ENCODE data around the gene BANK1. TPM values are rescaled to one million over a fixed set of nuclear protein-coding genes. Genes with fewer than 3 reads are reported as not detected.

Gene BANK1
- total and polyA plus RNA-seq, 2 of the 8 experiments (the other 6 are each of a cell fraction or from before 2014, with no cell fraction given), result 0.59 to 0.93 TPM

GRCh38 chr4:101801958-101802357, 11.4 kb downstream of the BANK1 start:
- Histone ChIP-seq H2BK15ac (ENCODE audit: low read length) (no peak overlapping the region), H2BK120ac (replicated peaks; ENCODE audit: low read depth, low read length) (no peak overlapping the region), H3K4me1 (replicated peaks in 1 of 4; ENCODE audit: control insufficient read depth in 3 of 4, insufficient read depth in 4 of 4, low read length in 3 of 4) (no peaks in the 10 kb centered on the region), H2BK12ac (ENCODE audit: low read depth, low read length) (no peak overlapping the region), H3K27me3 (replicated peaks in 1 of 4; ENCODE audit: control insufficient read depth in 3 of 4, extremely low read depth in 1 of 4, insufficient read depth in 3 of 4, low read length in 3 of 4) (no peaks in the 10 kb centered on the region), H3K23ac (ENCODE audit: insufficient read length) (no peak overlapping the region), H4K91ac (replicated peaks; ENCODE audit: insufficient read length, low read length) (no peak overlapping the region), H3K9ac (replicated peaks in 1 of 4; ENCODE audit: extremely low read depth in 1 of 4, low read depth in 3 of 4, low read length in 3 of 4) (no peak overlapping the region), H4K5ac (ENCODE audit: insufficient read length, low read depth, low read length) (no peak overlapping the region), H3K23me2 (ENCODE audit: low read depth, low read length) (no peaks in the 10 kb centered on the region), H3K9me3 (ENCODE audit: insufficient read depth in 2 of 2, low read depth in 1 of 2, low read length in 1 of 2) (no peaks in the 10 kb centered on the region), H3K14ac (ENCODE audit: insufficient read length) (no peak overlapping the region), H2BK20ac (ENCODE audit: low read length) (no peak overlapping the region), H3K4me3 (ENCODE audit: extremely low read depth in 1 of 4, insufficient read depth in 2 of 4, low read depth in 3 of 4, low read length in 4 of 4) (no peak overlapping the region), H4K8ac (ENCODE audit: extremely low read depth, insufficient read depth, low read length) (no peak overlapping the region), H3K36me3 (ENCODE audit: control insufficient read depth in 2 of 4, insufficient read depth in 4 of 4, low read length in 3 of 4) (no peaks in the 10 kb centered on the region), H3K4me2 (ENCODE audit: insufficient read depth in 1 of 2, low read depth in 2 of 2, low read length in 2 of 2) (no peak overlapping the region), H2AFZ (ENCODE audit: low read length) (no peak overlapping the region), H4K20me1 (replicated peaks in 1 of 2; ENCODE audit: control insufficient read depth in 1 of 2, insufficient read depth in 2 of 2, low read length in 2 of 2) (no peaks in the 10 kb centered on the region), H3K79me2 (ENCODE audit: control insufficient read depth in 1 of 2, insufficient read depth in 2 of 2, low read length in 2 of 2) (no peaks in the 10 kb centered on the region), H3K56ac (replicated peaks; ENCODE audit: insufficient read length, low read depth, low read length) (no peak overlapping the region), H3K79me1 (ENCODE audit: low read depth, low read length) (no peaks in the 10 kb centered on the region), H3K4ac (replicated peaks; ENCODE audit: insufficient read length, low read depth, low read length) (no peak overlapping the region), H2BK5ac (ENCODE audit: low read depth, low read length) (no peak overlapping the region), H2AK5ac (ENCODE audit: low read depth, low read length) (no peak overlapping the region), H3K27ac (ENCODE audit: low read depth, low read length) (no peak overlapping the region), H3K18ac (ENCODE audit: extremely low read depth, low read length) (no peak overlapping the region)
- POLR2A ChIA-PET (ENCODE audit: partially characterized antibody), result no interaction called here
- no peak for FAIRE-seq
- DNase-seq (ENCODE audit: low read depth in 1 of 2, low spot score in 2 of 2), result no peak
- 82% methylated on average over 3 of the region's 3 CpGs; no CpG with 5 or more reads in 1 of the 2 experiments for WGBS, 2 experiments (ENCODE audit: extremely low coverage in 1 of 2, insufficient coverage in 1 of 2, insufficient read length in 1 of 2, insufficient replicate concordance in 2 of 2, low coverage in 1 of 2, low lambda C conversion rate in 2 of 2, missing lambda C conversion rate in 1 of 2)
- CTCF ChIA-PET (ENCODE audit: partially characterized antibody), result no interaction called here
- TF ChIP-seq MAX (IDR thresholded peaks at IDR 0.05), result no peak
